Sigmoid colon (tissue), 7 donors: Measurements from ENCODE around the gene ATP10A. TPM values are rescaled to one million over a fixed set of nuclear protein-coding genes. Genes with fewer than 3 reads are reported as not detected.

ENCODE experiments used
- DNase-seq: peaks from one replicate; pipeline ENCODE4 v3.0.0-alpha.2; 2019
- H3K27ac ChIP-seq, 4 donors: fragments of 200-600 bp; sonication (generic); one replicate each; pipeline ENCODE4 v1.5.1; 2016 to 2019; ENCODE audit warnings: mild to moderate bottlenecking in 1 of 4
- H3K27me3 ChIP-seq, 3 donors: fragments of 200-600 bp; sonication (generic); one replicate each; pipeline ENCODE4 v1.5.1; 2019; ENCODE audit warnings: mild to moderate bottlenecking in 1 of 3
- H3K36me3 ChIP-seq, 4 donors: fragments of 200-600 bp; sonication (generic); one replicate each; pipeline ENCODE4 v1.5.1; 2016 to 2019
- H3K4me1 ChIP-seq, 4 donors: fragments of 200-600 bp; sonication (generic); one replicate each; pipeline ENCODE4 v1.5.1; 2017 to 2019
- H3K4me3 ChIP-seq, 4 donors: fragments of 200-600 bp; sonication (generic); one replicate each; pipeline ENCODE4 v1.5.1; 2017 to 2019; ENCODE audit warnings: mild to moderate bottlenecking in 2 of 4, moderate library complexity in 1 of 4
- H3K9me3 ChIP-seq, 4 donors: fragments of 200-600 bp in 3 of 4; sonication (generic) in 3 of 4; one replicate each; pipeline versions ENCODE4 v1.5.1 to v1.6.1; 2013 to 2019
- CTCF ChIP-seq, 4 experiments: fragments of 450-650 bp in 3 of 4; fragments of 200-600 bp in 1 of 4; IDR thresholded peaks; one replicate each; pipeline ENCODE4 v1.5.1; 2016 to 2019; ENCODE audit warnings: antibody characterized with exemption in 4 of 4, mild to moderate bottlenecking in 3 of 4, moderate library complexity in 2 of 4
- EP300 ChIP-seq, 4 donors: sonication (generic); formaldehyde crosslinking; IDR thresholded peaks; one replicate each; pipeline ENCODE4 v1.6.1; 2017; ENCODE audit warnings: antibody characterized with exemption in 4 of 4
- POLR2A ChIP-seq, 2 donors: fragments of 450-650 bp; IDR thresholded peaks; one replicate each; pipeline ENCODE4 v1.6.1; 2016; ENCODE audit warnings: antibody characterized with exemption in 2 of 2, mild to moderate bottlenecking in 2 of 2, moderate library complexity in 2 of 2
- POLR2AphosphoS5 ChIP-seq, 4 donors: sonication (generic); formaldehyde crosslinking; IDR thresholded peaks; one replicate each; pipeline ENCODE4 v1.6.1; 2017; ENCODE audit warnings: antibody characterized with exemption in 4 of 4
- WGBS, 2 donors: extraction: QIAGEN DNeasy Blood & Tissue Kit; methylation state at CpG; one replicate each; pipeline ENCODE4 v1.1.7; 2013; 5-methylcytosine and 5-hydroxymethylcytosine counted together
- intact Hi-C: fragments of 100-400 bp; cut with DNase I; formaldehyde crosslinking; loops from one replicate; pipeline ENCODE4 v1.15.1; 2023
- polyA plus RNA-seq, 3 donors: library from polyadenylated mRNA; stranded (reverse); fragments of 200-250 nt; gene quantifications; one replicate each; pipeline ENCODE4 v1.2.3, GENCODE V29; 2013
- total RNA-seq, 4 donors: library from RNA; depleted of rRNA; stranded (reverse); fragments of >200 nt; gene quantifications; one replicate each; pipeline ENCODE4 v1.1.0, GENCODE V29; 2016
- donor health status: healthy with polysubstance abuse.
- donor health status: Bipolar disorder and iron deficiency.
- donor health status: healthy.

Gene ATP10A
- total and polyA plus RNA-seq, 7 donors = 0.23 to 7.7 (median 2.9) TPM

GRCh38 chr15:25737218-25737643 lies 125.9 kb downstream of the ATP10A start:
- peak; percentile 57 for DNase-seq
- Histone ChIP-seq H3K4me3 (no peak overlapping the region), H3K27me3 (no peaks in the 10 kb centered on the region), H3K27ac (peak overlapping the region; percentile 66 to 88 (median 78)), H3K4me1 (peaks cover 0 to 35% (median 30%) of the 10 kb centered on the region in 4 donors), H3K9me3 (no peaks in the 10 kb centered on the region), H3K36me3 (no peaks in the 10 kb centered on the region)
- WGBS, 2 donors = 46 to 73% methylated on average over 4 of the region's 4 CpGs
- TF ChIP-seq EP300 (IDR thresholded peaks at IDR 0.05) (peak in 3 of 4 donors; percentile 63 to 93 (median 77)), POLR2AphosphoS5 (IDR thresholded peaks at IDR 0.05) (peak in 3 of 4 donors; percentile 71 to 78 (median 72)), CTCF (IDR thresholded peaks at IDR 0.05) (no peak)
- intact Hi-C loops = loop anchor here (5.0 kb wide), 2 partner anchors 95 to 195 kb away; no protein-coding TSS in a partner anchor

GRCh38 chr15:25736461-25736860 lies 126.7 kb downstream of the ATP10A start:
- H3K27ac ChIP-seq = peak overlapping the region; percentile 66 to 88 (median 78)
- H3K4me1 ChIP-seq = peaks cover 0 to 35% (median 30%) of the 10 kb centered on the region in 4 donors
- H3K27me3 ChIP-seq = no peaks in the 10 kb centered on the region
- intact Hi-C loops = loop anchor here (5.0 kb wide), 2 partner anchors 96 to 196 kb away; no protein-coding TSS in a partner anchor
- TF ChIP-seq POLR2AphosphoS5 (IDR thresholded peaks at IDR 0.05) (no peak), EP300 (IDR thresholded peaks at IDR 0.05) (no peak), POLR2A (IDR thresholded peaks at IDR 0.05) (no peak), CTCF (IDR thresholded peaks at IDR 0.05) (no peak)
- WGBS, 2 donors = 70 to 77% methylated on average over 3 of the region's 3 CpGs
- H3K4me3 ChIP-seq = no peak overlapping the region
- H3K9me3 ChIP-seq = no peaks in the 10 kb centered on the region
- H3K36me3 ChIP-seq = no peaks in the 10 kb centered on the region
- no peak for DNase-seq

GRCh38 chr15:25735550-25736384 lies 127.4 kb downstream of the ATP10A start:
- intact Hi-C loops = loop anchor here (5.0 kb wide), 2 partner anchors 97 to 197 kb away; no protein-coding TSS in a partner anchor
- no peaks in the 10 kb centered on the region for H3K36me3 ChIP-seq
- no peaks in the 10 kb centered on the region for H3K27me3 ChIP-seq
- peak; percentile 56 for DNase-seq
- no peaks in the 10 kb centered on the region for H3K9me3 ChIP-seq
- peaks cover 0 to 35% (median 30%) of the 10 kb centered on the region in 4 donors for H3K4me1 ChIP-seq
- H3K4me3 ChIP-seq = no peak overlapping the region
- 90 to 96% methylated on average over 30 of the region's 30 CpGs for WGBS, 2 donors
- H3K27ac ChIP-seq = peak overlapping the region in 3 of 4 donors; percentile 72 to 88 (median 83)
- TF ChIP-seq POLR2A (IDR thresholded peaks at IDR 0.05) (no peak), EP300 (IDR thresholded peaks at IDR 0.05) (no peak), CTCF (IDR thresholded peaks at IDR 0.05) (no peak)

GRCh38 chr15:25734680-25735355 lies 128.3 kb downstream of the ATP10A start:
- peak overlapping the region in 1 of 4 donors; percentile 88 for H3K27ac ChIP-seq
- peak; percentile 24 for DNase-seq
- H3K9me3 ChIP-seq = no peaks in the 10 kb centered on the region
- WGBS, 2 donors = 93 to 95% methylated on average over 17 of the region's 17 CpGs
- no peaks in the 10 kb centered on the region for H3K27me3 ChIP-seq
- no peak for TF ChIP-seq POLR2AphosphoS5 (IDR thresholded peaks at IDR 0.05)
- no peak for TF ChIP-seq EP300 (IDR thresholded peaks at IDR 0.05)
- no peak for TF ChIP-seq POLR2A (IDR thresholded peaks at IDR 0.05)
- no peak for TF ChIP-seq CTCF (IDR thresholded peaks at IDR 0.05)
- no peak overlapping the region for H3K4me3 ChIP-seq
- H3K4me1 ChIP-seq = peaks cover 0 to 35% (median 30%) of the 10 kb centered on the region in 4 donors
- intact Hi-C loops = loop anchor here (5.0 kb wide), 2 partner anchors 97 to 197 kb away; no protein-coding TSS in a partner anchor
- H3K36me3 ChIP-seq = no peaks in the 10 kb centered on the region
